K562 (cell line): ENCODE data around the gene PLA2G2C. TPM values are rescaled to one million over a fixed set of nuclear protein-coding genes. Genes with fewer than 3 reads are reported as not detected.

ENCODE experiments used
- BCL6 ChIP-seq: fragments of 250-450 bp; sonication (Bioruptor Pico); IDR thresholded peaks from 2 replicates; pipeline ENCODE4 v1.4.0; 2020
- CREB3 ChIP-seq: fragments of 450-650 bp; conservative IDR thresholded peaks from 2 replicates; pipeline ENCODE4 v1.6.1; 2016; ENCODE audit warnings: missing genetic modification characterization, low read depth, mild to moderate bottlenecking, missing compliant biosample characterization, moderate library complexity
- EP300 ChIP-seq: IDR thresholded peaks from 2 replicates; pipeline ENCODE4 v1.6.1; 2012; ENCODE audit warnings: low read length, improper control_type of control experiment
- ETV5 ChIP-seq: sonication (generic); formaldehyde crosslinking; IDR thresholded peaks from 2 replicates; pipeline ENCODE4 v1.4.0; 2020; ENCODE audit warnings: low read depth, mild to moderate bottlenecking, missing genetic modification reagents
- HDAC2 ChIP-seq: fragments of 450-650 bp; IDR thresholded peaks from 2 replicates; pipeline ENCODE4 v1.6.1; 2016; ENCODE audit warnings: mild to moderate bottlenecking
- HMGXB4 ChIP-seq: sonication (generic); formaldehyde crosslinking; IDR thresholded peaks from 2 replicates; pipeline ENCODE4 v1.8.1; 2023; ENCODE audit warnings: mild to moderate bottlenecking, missing genetic modification reagents
- IRF9 ChIP-seq: fragments of 450-650 bp; IDR thresholded peaks from 2 replicates; pipeline ENCODE4 v1.6.1; 2016; ENCODE audit warnings: missing biosample characterization, missing genetic modification characterization
- LARP7 ChIP-seq: fragments of 450-650 bp; IDR thresholded peaks from 2 replicates; pipeline ENCODE4 v1.6.1; 2016
- MBD1 ChIP-seq: fragments of 250-450 bp; sonication (Bioruptor Pico); IDR thresholded peaks from 2 replicates; pipeline ENCODE4 v1.8.0; 2022; ENCODE audit warnings: inconsistent platforms
- PYGO2 ChIP-seq: fragments of 450-650 bp; IDR thresholded peaks from 2 replicates; pipeline ENCODE4 v1.6.1; 2016; ENCODE audit warnings: mild to moderate bottlenecking, missing genetic modification characterization, moderate library complexity, missing compliant biosample characterization
- RBM22 ChIP-seq: fragments of 200-400 bp; formaldehyde crosslinking; IDR thresholded peaks from 2 replicates; pipeline ENCODE4 v1.6.1; 2018; ENCODE audit warnings: low read length, low read depth; ENCODE audit not compliant: poor library complexity, severe bottlenecking
- TAL1 ChIP-seq: fragments of 450-650 bp; IDR thresholded peaks from 2 replicates; pipeline ENCODE4 v1.6.1; 2016; ENCODE audit warnings: mild to moderate bottlenecking
- ZNF175 ChIP-seq: fragments of 200-800 bp; sonication (Bioruptor generic); IDR thresholded peaks from 2 replicates; pipeline ENCODE4 v1.6.1; 2016; ENCODE audit warnings: low read depth, mild to moderate bottlenecking, missing genetic modification characterization, missing compliant biosample characterization
- ZNF347 ChIP-seq: fragments of 450-650 bp; formaldehyde crosslinking; IDR thresholded peaks from 2 replicates; pipeline ENCODE4 v1.4.0; 2020; ENCODE audit warnings: low read depth, mild to moderate bottlenecking, moderate library complexity
- polyA plus RNA-seq, 8 experiments: library from polyadenylated mRNA; depleted of rRNA in 4 of 8; stranded (reverse) in 5 of 8; unstranded in 3 of 8; fragments of >200 nt; fragmentation: Nextera tagmentation in 2 of 8; fragmentation: Illumina TruSeq in 1 of 8; extraction: Ambion mirVana in 2 of 8; extraction: Trizol in 1 of 8; gene quantifications; 2 replicates each; pipeline versions ENCODE4 v1.2.1 to v1.2.3, GENCODE V29; 2011 to 2014; ENCODE audit warnings: inconsistent platforms in 1 of 8, missing spikeins in 1 of 8
- total RNA-seq, 7 experiments: library from RNA; depleted of rRNA in 6 of 7; stranded (reverse); fragments of >200 nt in 6 of 7; fragmentation: Illumina TruSeq in 2 of 7; extraction: Trizol in 2 of 7; gene quantifications; 2 replicates each; pipeline versions ENCODE4 v1.2.1 to v1.2.3, GENCODE V29; 2011 to 2021; ENCODE audit warnings: low replicate concordance in 1 of 7
- TF ChIP-seq, protein P1 (sequence below): fragments of 200-800 bp; sonication (Bioruptor generic); IDR thresholded peaks from 2 replicates; pipeline ENCODE4 v1.6.1; 2016; ENCODE audit warnings: missing genetic modification characterization, missing compliant biosample characterization
- TF ChIP-seq, protein P2 (sequence below): fragments of 450-650 bp; formaldehyde crosslinking; conservative IDR thresholded peaks from 2 replicates; pipeline ENCODE4 v1.4.0; 2022; ENCODE audit warnings: mild to moderate bottlenecking, missing genetic modification characterization

Gene PLA2G2C
- total and polyA plus RNA-seq, 9 of the 15 experiments (the other 6 are each of a cell fraction or from before 2014, with no cell fraction given) = 0.14 to 0.49 (median 0.21) TPM

- TF ChIP-seq, protein P1, sequence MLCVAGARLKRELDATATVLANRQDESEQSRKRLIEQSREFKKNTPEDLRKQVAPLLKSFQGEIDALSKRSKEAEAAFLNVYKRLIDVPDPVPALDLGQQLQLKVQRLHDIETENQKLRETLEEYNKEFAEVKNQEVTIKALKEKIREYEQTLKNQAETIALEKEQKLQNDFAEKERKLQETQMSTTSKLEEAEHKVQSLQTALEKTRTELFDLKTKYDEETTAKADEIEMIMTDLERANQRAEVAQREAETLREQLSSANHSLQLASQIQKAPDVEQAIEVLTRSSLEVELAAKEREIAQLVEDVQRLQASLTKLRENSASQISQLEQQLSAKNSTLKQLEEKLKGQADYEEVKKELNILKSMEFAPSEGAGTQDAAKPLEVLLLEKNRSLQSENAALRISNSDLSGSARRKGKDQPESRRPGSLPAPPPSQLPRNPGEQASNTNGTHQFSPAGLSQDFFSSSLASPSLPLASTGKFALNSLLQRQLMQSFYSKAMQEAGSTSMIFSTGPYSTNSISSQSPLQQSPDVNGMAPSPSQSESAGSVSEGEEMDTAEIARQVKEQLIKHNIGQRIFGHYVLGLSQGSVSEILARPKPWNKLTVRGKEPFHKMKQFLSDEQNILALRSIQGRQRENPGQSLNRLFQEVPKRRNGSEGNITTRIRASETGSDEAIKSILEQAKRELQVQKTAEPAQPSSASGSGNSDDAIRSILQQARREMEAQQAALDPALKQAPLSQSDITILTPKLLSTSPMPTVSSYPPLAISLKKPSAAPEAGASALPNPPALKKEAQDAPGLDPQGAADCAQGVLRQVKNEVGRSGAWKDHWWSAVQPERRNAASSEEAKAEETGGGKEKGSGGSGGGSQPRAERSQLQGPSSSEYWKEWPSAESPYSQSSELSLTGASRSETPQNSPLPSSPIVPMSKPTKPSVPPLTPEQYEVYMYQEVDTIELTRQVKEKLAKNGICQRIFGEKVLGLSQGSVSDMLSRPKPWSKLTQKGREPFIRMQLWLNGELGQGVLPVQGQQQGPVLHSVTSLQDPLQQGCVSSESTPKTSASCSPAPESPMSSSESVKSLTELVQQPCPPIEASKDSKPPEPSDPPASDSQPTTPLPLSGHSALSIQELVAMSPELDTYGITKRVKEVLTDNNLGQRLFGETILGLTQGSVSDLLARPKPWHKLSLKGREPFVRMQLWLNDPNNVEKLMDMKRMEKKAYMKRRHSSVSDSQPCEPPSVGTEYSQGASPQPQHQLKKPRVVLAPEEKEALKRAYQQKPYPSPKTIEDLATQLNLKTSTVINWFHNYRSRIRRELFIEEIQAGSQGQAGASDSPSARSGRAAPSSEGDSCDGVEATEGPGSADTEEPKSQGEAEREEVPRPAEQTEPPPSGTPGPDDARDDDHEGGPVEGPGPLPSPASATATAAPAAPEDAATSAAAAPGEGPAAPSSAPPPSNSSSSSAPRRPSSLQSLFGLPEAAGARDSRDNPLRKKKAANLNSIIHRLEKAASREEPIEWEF (CRISPR knock-in tag) = no peak
- TF ChIP-seq CREB3 (tag) (no peak), LARP7 (no peak), TAL1 (no peak), IRF9 (tag) (no peak), ZNF347 (CRISPR knock-in tag) (no peak), HDAC2 (no peak), RBM22 (no peak), MBD1 (CRISPR knock-in tag) (no peak), PYGO2 (tag) (no peak), EP300 (peak; percentile 50; the same call in 1 of the 2 replicates), HMGXB4 (CRISPR knock-in tag) (no peak), ETV5 (CRISPR knock-in tag) (no peak), ZNF175 (no peak), BCL6 (CRISPR knock-in tag) (no peak)
- TF ChIP-seq, protein P2, sequence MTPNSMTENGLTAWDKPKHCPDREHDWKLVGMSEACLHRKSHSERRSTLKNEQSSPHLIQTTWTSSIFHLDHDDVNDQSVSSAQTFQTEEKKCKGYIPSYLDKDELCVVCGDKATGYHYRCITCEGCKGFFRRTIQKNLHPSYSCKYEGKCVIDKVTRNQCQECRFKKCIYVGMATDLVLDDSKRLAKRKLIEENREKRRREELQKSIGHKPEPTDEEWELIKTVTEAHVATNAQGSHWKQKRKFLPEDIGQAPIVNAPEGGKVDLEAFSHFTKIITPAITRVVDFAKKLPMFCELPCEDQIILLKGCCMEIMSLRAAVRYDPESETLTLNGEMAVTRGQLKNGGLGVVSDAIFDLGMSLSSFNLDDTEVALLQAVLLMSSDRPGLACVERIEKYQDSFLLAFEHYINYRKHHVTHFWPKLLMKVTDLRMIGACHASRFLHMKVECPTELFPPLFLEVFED (CRISPR knock-in tag) = no peak
Observed at GRCh38 chr1:20160034-20160433, 26.3 kb downstream of the PLA2G2C start (continued).
